ENCODE measurements around the gene ILF2. TPM values are rescaled to one million over a fixed set of nuclear protein-coding genes. Genes with fewer than 3 reads are reported as not detected.
"Not testable (repeated sequence)": the region's sequence is repeated elsewhere in the genome, so short reads cannot be mapped to it uniquely, and the experiment has no call there.

The ILF2 gene
- 100 to 1,000 TPM in 2 of 4 donors, 10 to 100 TPM in 2; 80.4 to 118 (median 105) TPM for total RNA-seq

DNA sequence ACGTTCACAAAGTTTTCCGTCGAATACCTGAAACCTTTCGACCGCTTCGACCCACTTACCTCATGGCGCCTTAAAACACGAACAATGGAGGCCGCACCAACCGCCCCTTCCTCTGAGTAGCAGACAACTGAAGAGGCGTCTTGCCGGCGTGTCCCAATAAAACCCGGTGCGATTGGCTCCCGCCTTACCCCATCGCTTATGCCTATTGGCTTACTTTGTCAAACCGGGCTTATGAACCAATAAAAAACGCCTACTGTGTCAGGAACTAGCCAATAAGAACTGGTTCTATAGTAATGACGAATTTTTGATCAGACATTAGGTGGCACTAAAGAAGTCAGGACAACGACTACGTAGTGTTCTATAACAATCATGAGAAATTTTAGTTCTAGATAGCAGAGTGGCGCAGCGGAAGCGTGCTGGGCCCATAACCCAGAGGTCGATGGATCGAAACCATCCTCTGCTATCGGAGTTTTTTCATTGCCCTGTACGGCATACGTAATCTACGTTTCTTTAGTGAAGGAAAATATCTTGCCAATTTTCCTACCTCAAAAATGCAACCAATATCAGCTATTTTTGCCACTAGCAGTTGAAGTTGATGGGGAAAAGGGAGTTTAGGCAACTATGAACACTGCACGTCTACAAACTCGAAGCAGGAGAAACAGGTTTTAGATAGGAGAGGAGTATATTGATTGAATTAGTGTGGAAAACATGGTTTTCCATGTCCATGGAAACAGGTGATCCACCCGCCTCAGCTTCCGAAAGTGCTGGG lies at the start of gene ILF2:
ILF2 (minus strand) TSS at position 135 of the 769 bp plus-strand sequence; CDS start at position 64, 71 bp downstream.
- H3K4me3 ChIP-seq (ENCODE audit: low read depth, poor library complexity, severe bottlenecking): peak within 1 kb of the TSS; percentile 69
- intact Hi-C loops (cut with DNase I; ENCODE audit: low total_unique reads): no loop called here
- WGBS, 2 donors: 1% methylated on average over 35 of the region's 35 CpGs
- DNase-seq (ENCODE audit: low spot score in 2 of 2): peak; percentile 98 to 100
- no peak for TF ChIP-seq CTCF (IDR thresholded peaks at IDR 0.05)
- peak in 1 of 2 donors; percentile 78 for TF ChIP-seq POLR2A (IDR thresholded peaks at IDR 0.05)

DNA sequence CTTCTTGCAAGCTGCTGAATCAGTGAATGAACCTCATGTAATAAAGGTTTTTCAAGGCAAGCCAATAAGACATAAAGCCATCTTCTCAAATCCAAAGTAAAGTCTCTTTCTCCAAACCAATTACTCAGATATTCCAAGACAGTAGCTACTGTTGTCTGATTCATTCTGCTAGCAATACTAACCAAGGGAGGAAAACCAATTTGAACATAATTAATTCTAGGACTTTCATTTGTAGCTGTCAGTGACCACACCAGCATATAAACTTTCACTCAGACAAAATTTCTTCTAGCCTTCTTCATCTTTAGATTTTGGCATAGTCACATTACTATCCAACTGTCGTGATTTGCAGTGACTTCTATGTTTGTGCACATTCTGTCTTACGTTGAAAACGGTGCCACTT lies 46.5 kb upstream of the ILF2 start:
- intact Hi-C loops (cut with DNase I; ENCODE audit: low total_unique reads): no loop called here
- DNase-seq (ENCODE audit: low spot score in 2 of 2): no peak
- no peak overlapping the region for H3K4me3 ChIP-seq (ENCODE audit: low read depth, poor library complexity, severe bottlenecking)
- TF ChIP-seq POLR2A (IDR thresholded peaks at IDR 0.05) (no peak), CTCF (IDR thresholded peaks at IDR 0.05) (no peak)
- WGBS, 2 donors: 88 to 90% methylated on average over 3 of the region's 3 CpGs

- DNase-seq (ENCODE audit: low spot score in 2 of 2); intact Hi-C loops (cut with DNase I; ENCODE audit: low total_unique reads); H3K4me3 ChIP-seq (ENCODE audit: low read depth, poor library complexity, severe bottlenecking): not testable (repeated sequence)
- WGBS, 2 donors: 78 to 85% methylated on average over 5 of the region's 5 CpGs
Measured at GRCh38 chr1:153716211-153716610, 45.4 kb upstream of the ILF2 start.

- intact Hi-C loops (cut with DNase I; ENCODE audit: low total_unique reads): no loop called here
- WGBS, 2 donors: 25 to 28% methylated on average over 7 of the region's 7 CpGs
- no peak for TF ChIP-seq CTCF (IDR thresholded peaks at IDR 0.05)
- no peak for TF ChIP-seq POLR2A (IDR thresholded peaks at IDR 0.05)
- no peak for DNase-seq (ENCODE audit: low spot score in 2 of 2)
- H3K4me3 ChIP-seq (ENCODE audit: low read depth, poor library complexity, severe bottlenecking): no peak overlapping the region
Measured at GRCh38 chr1:153711026-153711425, 40.2 kb upstream of the ILF2 start.

GRCh38 chr1:153705484-153705883 lies 34.7 kb upstream of the ILF2 start:
- intact Hi-C loops (cut with DNase I; ENCODE audit: low total_unique reads): no loop called here
- no peak overlapping the region for H3K4me3 ChIP-seq (ENCODE audit: low read depth, poor library complexity, severe bottlenecking)
- no peak for DNase-seq (ENCODE audit: low spot score in 2 of 2)
- TF ChIP-seq POLR2A (IDR thresholded peaks at IDR 0.05) (no peak), CTCF (IDR thresholded peaks at IDR 0.05) (no peak)
- WGBS, 2 donors: 61 to 73% methylated on average over 9 of the region's 9 CpGs

DNA sequence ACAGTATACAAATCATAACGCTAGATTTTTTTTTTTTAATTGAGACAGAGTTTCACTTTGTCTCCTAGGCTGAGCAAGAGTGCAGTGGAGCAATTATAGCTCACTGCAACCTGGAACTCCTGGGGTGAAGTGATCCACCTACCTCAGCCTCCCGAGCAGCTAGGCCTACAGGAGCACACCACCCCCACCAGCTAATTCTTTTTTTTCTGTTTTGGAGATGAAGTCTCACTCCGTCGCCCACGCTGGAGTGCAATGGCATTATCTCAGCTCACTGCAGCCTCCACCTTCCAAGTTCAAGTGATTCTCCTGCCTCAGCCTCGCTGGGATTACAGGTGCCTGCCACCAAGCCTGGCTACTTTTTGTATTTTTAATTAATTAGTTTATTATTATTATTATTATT lies 29.0 kb upstream of the ILF2 start:
- intact Hi-C loops (cut with DNase I; ENCODE audit: low total_unique reads): no loop called here
- 81 to 91% methylated on average over 6 of the region's 6 CpGs for WGBS, 2 donors
- no peak overlapping the region for H3K4me3 ChIP-seq (ENCODE audit: low read depth, poor library complexity, severe bottlenecking)
- DNase-seq (ENCODE audit: low spot score in 2 of 2): no peak
- TF ChIP-seq POLR2A (IDR thresholded peaks at IDR 0.05) (no peak), CTCF (IDR thresholded peaks at IDR 0.05) (no peak)
